IMR-90 (cell line): ENCODE measurements around the gene RBPJL. TPM values are rescaled to one million over a fixed set of nuclear protein-coding genes. Genes with fewer than 3 reads are reported as not detected.

ENCODE experiments used
- ATAC-seq: fragments of 200-7000 bp; cut with Tn5 transposase; 2 replicates; pipeline ENCODE4 v1.9.1; 2020; ENCODE audit warnings: low read depth, mild to moderate bottlenecking, moderate library complexity
- BruUV-seq: library from RNA; stranded (reverse); fragments of 400-500 nt; replicated peaks from 2 replicates; lab custom pipeline; 2021; lab: Mats Ljungman, UMichigan
- CTCF ChIA-PET: fragments of 300-600 bp; formaldehyde crosslinking; extraction: SDS; loops from one replicate; lab custom pipeline; 2021; ENCODE audit warnings: antibody characterized with exemption; lab: Yijun Ruan, JAX
- POLR2A ChIA-PET: fragments of 300-600 bp; sonication (Branson Sonifier 250); formaldehyde crosslinking; loops from one replicate; lab custom pipeline; 2022; ENCODE audit warnings: antibody characterized with exemption; ENCODE audit not compliant: unreplicated experiment; lab: Charles Lee
- DNase-seq: peaks from one replicate; pipeline ENCODE4 v3.0.0; 2013
- H2AFZ ChIP-seq: replicated peaks from 2 replicates; pipeline ENCODE3; 2013; ENCODE audit warnings: low read length, mild to moderate bottlenecking; ENCODE audit not compliant: poor library complexity
- H2AK5ac ChIP-seq: 2 replicates; pipeline ENCODE4 v1.6.1; 2013; ENCODE audit warnings: low read depth, low read length, inconsistent platforms
- H2AK9ac ChIP-seq: replicated peaks from 2 replicates; pipeline ENCODE3; 2013; ENCODE audit warnings: mild to moderate bottlenecking, low read depth, low read length, moderate library complexity; ENCODE audit not compliant: poor library complexity
- H2BK120ac ChIP-seq: 2 replicates; pipeline ENCODE4 v1.6.1; 2013; ENCODE audit warnings: low read depth, low read length, inconsistent platforms
- H2BK15ac ChIP-seq: 3 replicates; pipeline ENCODE4 v1.6.1; 2013; ENCODE audit warnings: low read depth, low read length, inconsistent platforms
- H2BK20ac ChIP-seq: 2 replicates; pipeline ENCODE4 v1.6.1; 2013; ENCODE audit warnings: low read depth, mild to moderate bottlenecking, inconsistent platforms, low read length, moderate library complexity
- H2BK5ac ChIP-seq: 2 replicates; pipeline ENCODE4 v1.6.1; 2013; ENCODE audit warnings: mild to moderate bottlenecking, low read depth, low read length, inconsistent platforms; ENCODE audit not compliant: poor library complexity, severe bottlenecking
- H3K14ac ChIP-seq: replicated peaks from 2 replicates; pipeline ENCODE4 v1.6.1; 2013; ENCODE audit warnings: low read depth, low read length, inconsistent platforms
- H3K18ac ChIP-seq: 2 replicates; pipeline ENCODE4 v1.6.1; 2013; ENCODE audit warnings: low read depth, low read length, control low read depth
- H3K23ac ChIP-seq: 2 replicates; pipeline ENCODE4 v1.6.1; 2013; ENCODE audit warnings: low read depth, low read length, inconsistent platforms
- H3K27ac ChIP-seq: 2 replicates; pipeline ENCODE4 v1.5.1; 2013; ENCODE audit warnings: mild to moderate bottlenecking, control low read depth, low read length; ENCODE audit not compliant: insufficient read depth
- H3K27me3 ChIP-seq: 2 replicates; pipeline ENCODE4 v1.6.1; 2013; ENCODE audit warnings: low read length; ENCODE audit not compliant: control insufficient read depth, insufficient read depth
- H3K36me3 ChIP-seq: 2 replicates; pipeline ENCODE4 v1.6.1; 2013; ENCODE audit warnings: low read length, mixed read lengths; ENCODE audit not compliant: control insufficient read depth, insufficient read depth
- H3K4ac ChIP-seq: 2 replicates; pipeline ENCODE4 v1.6.1; 2013; ENCODE audit warnings: low read depth, low read length, inconsistent platforms
- H3K4me1 ChIP-seq: 2 replicates; pipeline ENCODE4 v1.6.1; 2013; ENCODE audit warnings: low read length, mixed read lengths; ENCODE audit not compliant: control insufficient read depth, insufficient read depth
- H3K4me2 ChIP-seq: 2 replicates; pipeline ENCODE4 v1.6.1; 2013; ENCODE audit warnings: low read depth, mild to moderate bottlenecking, control low read depth, low read length, moderate library complexity
- H3K4me3 ChIP-seq: 2 replicates; pipeline ENCODE4 v1.5.1; 2013; ENCODE audit warnings: low read depth, mild to moderate bottlenecking, control low read depth, low read length, moderate library complexity; ENCODE audit not compliant: insufficient read depth
- H3K56ac ChIP-seq: 2 replicates; pipeline ENCODE4 v1.6.1; 2013; ENCODE audit warnings: low read length, inconsistent platforms; ENCODE audit not compliant: insufficient read depth; ENCODE audit errors: extremely low read depth
- H3K79me1 ChIP-seq, 2 experiments: 2 replicates each; pipeline ENCODE4 v1.6.1; 2013; ENCODE audit warnings: low read length in 2 of 2, inconsistent platforms in 1 of 2, low read depth in 1 of 2
- H3K9ac ChIP-seq: 2 replicates; pipeline ENCODE4 v1.6.1; 2013; ENCODE audit warnings: low read depth, low read length, control low read depth
- H3K9me1 ChIP-seq: 2 replicates; pipeline ENCODE4 v1.6.1; 2013; ENCODE audit warnings: low read length, inconsistent platforms; ENCODE audit not compliant: insufficient read depth
- H3K9me3 ChIP-seq: 2 replicates; pipeline ENCODE4 v1.6.1; 2013; ENCODE audit warnings: low read length; ENCODE audit not compliant: control insufficient read depth, insufficient read depth
- H4K20me1 ChIP-seq: 2 replicates; pipeline ENCODE4 v1.6.1; 2013; ENCODE audit warnings: low read length, inconsistent platforms; ENCODE audit not compliant: insufficient read depth
- H4K5ac ChIP-seq: 2 replicates; pipeline ENCODE4 v1.6.1; 2013; ENCODE audit warnings: mild to moderate bottlenecking, low read depth, low read length, control low read depth
- H4K8ac ChIP-seq, 2 experiments: 2 replicates each; pipeline ENCODE4 v1.6.1; 2013; ENCODE audit warnings: low read depth in 2 of 2, low read length in 2 of 2, control low read depth in 1 of 2, inconsistent platforms in 1 of 2
- H4K91ac ChIP-seq: 2 replicates; pipeline ENCODE4 v1.6.1; 2013; ENCODE audit warnings: low read depth, low read length, inconsistent platforms; ENCODE audit not compliant: insufficient read depth
- CEBPB ChIP-seq: IDR thresholded peaks from 2 replicates; pipeline ENCODE4 v1.6.1; 2012; ENCODE audit warnings: low read depth, low read length, improper control_type of control experiment
- CHD1 ChIP-seq: IDR thresholded peaks from 2 replicates; pipeline ENCODE4 v1.6.1; 2012; ENCODE audit warnings: low read depth, low read length, improper control_type of control experiment
- CTCF ChIP-seq: conservative IDR thresholded peaks from 2 replicates; pipeline ENCODE4 v1.5.1; 2012; ENCODE audit warnings: mild to moderate bottlenecking, low read depth, low read length, improper control_type of control experiment
- MAFK ChIP-seq: IDR thresholded peaks from 2 replicates; pipeline ENCODE4 v1.6.1; 2012; ENCODE audit warnings: low read depth, low read length, improper control_type of control experiment
- MXI1 ChIP-seq: IDR thresholded peaks from 2 replicates; pipeline ENCODE4 v1.6.1; 2012; ENCODE audit warnings: low read depth, mild to moderate bottlenecking, low read length, moderate library complexity, borderline replicate concordance
- NFE2L2 ChIP-seq: fragments of 150-350 bp; IDR thresholded peaks from 2 replicates; pipeline ENCODE4 v1.6.1; 2016; ENCODE audit warnings: low read depth, mild to moderate bottlenecking, low read length
- POLR2A ChIP-seq: IDR thresholded peaks from 2 replicates; pipeline ENCODE4 v1.6.1; 2012; ENCODE audit warnings: mild to moderate bottlenecking, low read depth, low read length
- RAD21 ChIP-seq: IDR thresholded peaks from 2 replicates; pipeline ENCODE4 v1.6.1; 2012; ENCODE audit warnings: low read length, improper control_type of control experiment
- RCOR1 ChIP-seq: IDR thresholded peaks from 2 replicates; pipeline ENCODE4 v1.6.1; 2012; ENCODE audit warnings: mild to moderate bottlenecking, low read length, improper control_type of control experiment; ENCODE audit not compliant: insufficient replicate concordance
- RFX5 ChIP-seq: IDR thresholded peaks from 2 replicates; pipeline ENCODE4 v1.8.0; 2012; ENCODE audit warnings: low read depth, mild to moderate bottlenecking, low read length, moderate library complexity
- SMC3 ChIP-seq: fragments of 150-350 bp; IDR thresholded peaks from 2 replicates; pipeline ENCODE4 v1.6.1; 2016; ENCODE audit warnings: low read depth, mild to moderate bottlenecking, antibody characterized with exemption, low read length, moderate library complexity
- USF2 ChIP-seq: fragments of 150-350 bp; IDR thresholded peaks from 2 replicates; pipeline ENCODE4 v1.6.1; 2017; ENCODE audit warnings: mild to moderate bottlenecking, antibody characterized with exemption, low read length, low read depth
- WGBS, 2 experiments: methylation state at CpG; one replicate each; pipeline versions ENCODE4 v1.1.5 to v1.1.7; 2013; ENCODE audit warnings: missing lambda C conversion rate in 2 of 2; ENCODE audit not compliant: insufficient read length in 1 of 2; ENCODE audit errors: extremely low coverage in 2 of 2; 5-methylcytosine and 5-hydroxymethylcytosine counted together
- dilution Hi-C: fragments of 300-500 bp; cut with HindIII; formaldehyde crosslinking; loops from one replicate; pipeline ENCODE4 v1.14.3; 2018; ENCODE audit warnings: low sequenced_read_pairs; ENCODE audit not compliant: unreplicated experiment
- in situ Hi-C: fragments of 300-500 bp; cut with MboI; formaldehyde crosslinking; loops from 3 replicates; pipeline ENCODE4 v1.14.3; 2019; ENCODE audit warnings: low sequenced_read_pairs, inconsistent platforms, mixed read lengths
- intact Hi-C: fragments of 100-400 bp; cut with micrococcal nuclease; formaldehyde crosslinking; loops from 2 replicates; pipeline ENCODE4 v1.10.0; 2022
- polyA plus RNA-seq, 3 experiments: library from polyadenylated mRNA; depleted of rRNA; stranded (reverse); fragments of >200 nt; gene quantifications; 2 replicates each; pipeline ENCODE4 v1.2.3, GENCODE V29; 2012; ENCODE audit warnings: low replicate concordance in 1 of 3
- total RNA-seq: library from RNA; depleted of rRNA; stranded (reverse); fragments of >200 nt; gene quantifications from 2 replicates; pipeline ENCODE4 v1.2.3, GENCODE V29; 2012

Gene RBPJL
- total and polyA plus RNA-seq, 2 of the 4 experiments (the other 2 are of a cell fraction) = not detected

GRCh38 chr20:45288860-45289259, 17.8 kb upstream of the RBPJL start:
- H2BK20ac ChIP-seq = no peak overlapping the region
- H2BK15ac ChIP-seq = no peak overlapping the region
- no peak overlapping the region for H4K8ac ChIP-seq
- no peaks in the 10 kb centered on the region for H3K9me1 ChIP-seq
- H3K9me3 ChIP-seq = no peaks in the 10 kb centered on the region
- no peak overlapping the region for H3K18ac ChIP-seq
- no peak for TF ChIP-seq POLR2A
- no peak for TF ChIP-seq USF2
- no peak for TF ChIP-seq CTCF
- TF ChIP-seq RFX5 = no peak
- TF ChIP-seq NFE2L2 = no peak
- no peak for TF ChIP-seq SMC3
- no peak for TF ChIP-seq MXI1
- no peak for TF ChIP-seq CEBPB
- TF ChIP-seq CHD1 = no peak
- TF ChIP-seq MAFK = no peak
- TF ChIP-seq RAD21 = no peak
- TF ChIP-seq RCOR1 = no peak
- no peak overlapping the region for H3K14ac ChIP-seq
- H3K56ac ChIP-seq = no peak overlapping the region
- intact Hi-C loops = no loop called here
- no peak overlapping the region for H3K4me2 ChIP-seq
- H3K4ac ChIP-seq = no peak overlapping the region
- H4K5ac ChIP-seq = no peak overlapping the region
- H2AK5ac ChIP-seq = no peak overlapping the region
- dilution Hi-C loops = no loop called here
- 57% methylated on average over 3 of the region's 5 CpGs; no CpG with 5 or more reads in 1 of the 2 experiments for whole genome bisulfite sequencing, 2 experiments
- H3K4me1 ChIP-seq = no peaks in the 10 kb centered on the region
- DNase-seq (no peak), ATAC-seq (no peak)
- no peak overlapping the region for H2BK5ac ChIP-seq
- ChIA-PET POLR2A (no interaction called here), CTCF (no interaction called here)
- H3K23ac ChIP-seq = no peak overlapping the region
- H3K27me3 ChIP-seq = peaks cover 29% of the 10 kb centered on the region
- no peak overlapping the region for H2BK120ac ChIP-seq
- no peaks in the 10 kb centered on the region for H3K36me3 ChIP-seq
- no peak overlapping the region for H3K4me3 ChIP-seq
- no peaks in the 10 kb centered on the region for H3K79me1 ChIP-seq
- BruUV-seq = no TSS peak
- no peaks in the 10 kb centered on the region for H4K20me1 ChIP-seq
- in situ Hi-C loops = loop anchor here (10.0 to 25.0 kb wide), 2 partner anchors 177 to 274 kb away; partner anchors contain the start of genes KCNS1, WFDC12 and WFDC5
- no peak overlapping the region for H3K9ac ChIP-seq
- H4K91ac ChIP-seq = no peak overlapping the region
- no peak overlapping the region for H2AK9ac ChIP-seq
- H3K27ac ChIP-seq = no peak overlapping the region
- H2AFZ ChIP-seq = no peak overlapping the region
